Measurements from ENCODE around the gene MLLT10.
"Not testable (repeated sequence)": the region's sequence is repeated elsewhere in the genome, so short reads cannot be mapped to it uniquely, and the experiment has no call there.

Gene MLLT10

DNA sequence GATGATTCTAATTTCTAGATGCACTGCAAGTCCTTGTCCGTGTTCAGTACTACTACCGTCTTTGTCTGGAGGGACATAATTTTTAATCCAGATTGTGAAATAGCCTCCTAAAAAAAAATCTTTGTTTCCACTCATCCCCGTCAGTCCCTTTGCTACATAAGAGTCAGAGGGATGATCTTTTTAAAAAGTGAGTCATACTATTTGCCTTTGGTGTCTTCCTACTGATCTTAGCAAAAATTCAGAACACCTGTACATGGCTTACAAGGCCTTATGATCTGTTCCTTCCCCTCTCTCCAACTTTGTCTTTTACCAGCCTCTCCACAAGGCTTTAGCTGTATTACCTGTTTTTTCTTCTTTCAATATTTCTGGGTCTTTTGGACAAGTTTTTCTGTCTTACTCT, 173.5 kb downstream of the MLLT10 start:
- no peak for DNase-seq

GRCh38 chr10:21712975-21713374, 178.9 kb downstream of the MLLT10 start:
- DNase-seq: no peak

- no peak for DNase-seq
These were observed 181.6 kb downstream of the MLLT10 start for GRCh38 chr10:21715531-21716195.

GRCh38 chr10:21717437-21718054, 183.5 kb downstream of the MLLT10 start:
- DNase-seq: not testable (repeated sequence)

- DNase-seq: no peak
These were observed 185.5 kb downstream of the MLLT10 start for GRCh38 chr10:21719502-21719901.

DNA sequence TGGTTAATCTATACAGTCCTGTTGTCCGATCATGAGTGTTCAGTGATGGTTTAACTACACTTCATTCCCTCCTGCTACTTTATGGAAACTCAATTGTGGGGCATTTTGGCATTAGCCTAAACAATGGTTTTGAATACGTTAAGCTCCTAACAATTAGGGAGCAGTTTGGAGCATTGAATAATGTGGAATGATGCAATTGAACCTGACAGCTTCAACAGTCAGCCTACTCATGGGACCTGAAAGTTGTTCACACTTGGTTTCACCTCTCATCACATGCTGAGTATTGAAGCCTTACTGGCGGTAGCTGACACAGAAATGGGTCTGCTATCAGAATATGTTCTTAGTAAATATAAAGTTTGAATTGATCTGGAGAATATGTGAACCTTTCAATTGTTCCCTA, 186.1 kb downstream of the MLLT10 start:
- no peak for DNase-seq

- DNase-seq: no peak
These were observed 187.1 kb downstream of the MLLT10 start for GRCh38 chr10:21721000-21721665.

DNA sequence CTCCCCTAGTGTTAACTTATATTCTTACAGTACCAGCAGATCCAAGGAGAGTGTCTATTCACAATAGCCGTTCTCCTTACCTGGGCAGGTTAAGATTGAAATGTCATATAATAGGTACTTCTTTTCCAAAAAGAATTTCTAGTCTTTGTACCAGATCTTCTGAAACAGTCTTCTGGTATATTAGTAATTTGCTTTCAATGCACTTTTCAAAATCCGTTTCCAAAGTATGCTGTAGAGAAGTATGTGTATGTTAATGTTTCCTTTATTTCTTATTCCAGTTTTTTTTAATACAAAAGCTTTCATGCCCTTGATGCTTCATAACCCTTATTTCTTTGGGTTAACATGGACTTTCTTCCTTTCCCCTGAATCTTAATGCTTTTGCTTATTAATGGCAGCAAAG, 188.2 kb downstream of the MLLT10 start:
- DNase-seq: no peak

- DNase-seq: no peak
These were observed 190.1 kb downstream of the MLLT10 start for GRCh38 chr10:21724020-21724589.

- peak; percentile 80 for DNase-seq
These were observed 190.8 kb downstream of the MLLT10 start for GRCh38 chr10:21724687-21725367.

- no peak for DNase-seq
These were observed 192.7 kb downstream of the MLLT10 start for GRCh38 chr10:21726601-21727225.

DNA sequence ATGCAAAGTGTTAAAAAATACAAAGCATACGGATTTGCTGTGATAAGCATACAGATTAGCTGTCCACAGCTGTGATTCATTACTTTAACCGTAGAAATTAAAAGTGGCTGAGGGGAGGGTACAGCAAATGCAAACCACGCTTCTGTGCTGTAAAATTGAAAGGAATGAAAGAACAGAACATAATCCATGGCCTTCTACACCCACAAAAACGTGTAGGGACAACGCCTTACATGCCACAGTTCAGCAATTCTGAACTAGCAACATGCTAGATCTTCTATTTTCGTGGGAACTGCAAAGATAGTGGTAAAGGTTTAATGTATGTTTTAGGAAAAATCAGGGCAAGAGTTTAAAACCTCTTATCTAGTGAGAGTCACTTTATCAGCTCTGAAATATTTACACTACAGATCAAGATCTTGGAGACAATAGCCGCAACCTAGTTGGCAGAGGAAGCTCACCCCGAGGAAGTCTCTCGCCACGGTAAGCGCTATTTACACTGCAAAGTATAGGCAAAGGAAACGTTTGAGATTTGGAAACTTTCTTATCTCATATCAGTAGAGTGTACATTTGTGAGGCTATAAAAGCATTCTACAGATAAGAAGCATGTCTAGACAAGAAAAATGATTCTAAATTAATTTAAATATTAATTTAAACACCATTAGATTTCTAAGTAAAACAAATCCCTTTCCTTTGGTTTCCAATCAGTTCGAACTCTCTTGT, 193.6 kb downstream of the MLLT10 start:
- no peak for DNase-seq

GRCh38 chr10:21728618-21729017, 194.6 kb downstream of the MLLT10 start:
- DNase-seq: no peak

DNA sequence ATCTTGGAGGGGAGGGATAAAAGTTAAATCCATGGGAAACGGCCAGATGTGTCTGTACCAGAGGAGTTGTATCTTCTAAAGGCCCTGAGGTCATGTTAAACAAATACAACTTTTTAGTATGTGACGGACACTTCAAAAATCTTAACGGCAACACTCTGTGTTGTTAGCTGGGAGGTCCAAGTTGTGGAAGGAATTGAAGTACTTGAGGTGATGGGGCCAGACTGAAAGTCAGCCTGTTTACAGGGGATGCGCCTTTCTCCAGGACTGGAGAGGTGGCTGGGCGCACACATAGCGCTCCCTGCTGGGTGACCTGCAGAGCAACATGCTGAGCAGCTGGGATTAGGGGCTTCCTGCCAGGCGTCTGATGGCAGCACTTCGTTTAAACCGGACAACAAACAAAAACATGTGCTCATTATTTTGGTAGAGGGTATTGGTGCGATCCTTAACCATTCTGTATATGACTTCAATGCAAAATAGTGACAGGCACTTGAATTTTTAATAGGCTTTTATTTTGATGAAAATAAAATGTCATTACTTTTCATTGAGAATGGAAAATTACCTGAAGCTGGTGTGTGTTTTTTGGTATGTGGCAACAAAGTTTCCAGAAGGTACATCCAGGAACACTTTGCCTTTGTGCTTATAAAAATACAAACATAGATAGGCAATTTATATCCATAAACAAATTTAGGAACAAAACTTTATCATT, 198.2 kb downstream of the MLLT10 start:
- no peak for DNase-seq

GRCh38 chr10:21733710-21734109, 199.7 kb downstream of the MLLT10 start:
- DNase-seq: no peak

- DNase-seq: no peak
These were observed 203.1 kb downstream of the MLLT10 start for GRCh38 chr10:21737106-21737505.

DNA sequence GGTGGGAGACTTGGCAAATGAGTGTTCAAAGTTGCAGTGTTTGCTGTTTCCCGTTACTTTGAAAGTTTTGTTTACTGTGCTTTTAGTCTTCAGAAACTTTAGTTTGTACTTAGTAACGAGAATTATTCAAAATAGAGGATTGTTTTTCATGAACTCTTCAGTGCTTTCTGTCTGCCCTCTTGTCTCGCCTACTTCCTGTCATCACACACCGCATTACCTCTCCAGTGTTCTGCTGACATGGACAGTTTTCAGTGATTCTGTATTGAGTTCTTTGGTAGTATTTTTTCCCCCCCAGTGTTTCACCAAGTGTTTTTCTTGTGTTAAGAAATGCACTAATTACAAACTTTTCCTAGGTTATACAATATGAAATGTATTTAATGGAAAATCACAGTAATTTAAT, 207.0 kb downstream of the MLLT10 start:
- DNase-seq: no peak

GRCh38 chr10:21742740-21743412, 208.8 kb downstream of the MLLT10 start:
- DNase-seq: no peak

DNA sequence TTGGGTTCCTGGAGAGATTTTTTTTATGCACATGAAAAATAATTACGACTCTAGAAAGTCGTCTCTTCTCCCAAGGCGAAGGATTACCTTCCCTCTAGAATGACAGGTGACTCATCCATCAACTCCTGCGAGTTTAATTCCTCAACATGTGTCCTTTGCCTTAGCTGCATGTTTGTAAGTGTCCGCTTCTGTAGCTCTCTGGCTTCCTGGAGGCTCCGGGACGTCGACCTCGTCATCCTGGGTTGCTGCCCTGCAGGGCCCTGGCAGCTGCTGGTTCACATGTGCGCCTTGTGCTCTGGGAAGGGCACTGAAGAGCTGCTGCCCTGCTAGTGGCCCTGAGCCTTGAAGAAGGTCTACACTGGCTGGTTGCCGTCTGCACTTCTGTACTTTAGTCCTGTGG, 210.2 kb downstream of the MLLT10 start:
- DNase-seq: no peak

GRCh38 chr10:21746118-21746517, 212.1 kb downstream of the MLLT10 start:
- DNase-seq: no peak

- DNase-seq: no peak
These were observed 213.8 kb downstream of the MLLT10 start for GRCh38 chr10:21747809-21748208.
